ENCODE measurements around the gene EML1.

The EML1 gene

GRCh38 chr14:99968941-99969340 is 175.7 kb downstream of the EML1 start:
- H3K4ac ChIP-seq (ENCODE audit: low read depth, low read length): no peak overlapping the region
- H3K56ac ChIP-seq (ENCODE audit: low read length): no peak overlapping the region
- no peak for DNase-seq
- no peak overlapping the region for H4K8ac ChIP-seq (ENCODE audit: low read depth, low read length)
- H3K9ac ChIP-seq (ENCODE audit: low read length): no peak overlapping the region
- H4K5ac ChIP-seq (ENCODE audit: low read length): no peak overlapping the region
- no peaks in the 10 kb centered on the region for H3K79me2 ChIP-seq (ENCODE audit: control insufficient read depth, insufficient read depth, low read length)
- no peaks in the 10 kb centered on the region for H3K79me1 ChIP-seq (ENCODE audit: low read length)
- H3K36me3 ChIP-seq (ENCODE audit: control insufficient read depth, insufficient read depth, low read length): no peaks in the 10 kb centered on the region
- no peak overlapping the region for H2BK120ac ChIP-seq (ENCODE audit: low read depth, low read length)
- H3K23ac ChIP-seq (ENCODE audit: low read length): no peak overlapping the region
- H2BK15ac ChIP-seq (replicated peaks; ENCODE audit: low read depth): no peak overlapping the region
- no peak overlapping the region for H2AK5ac ChIP-seq (ENCODE audit: low read length)
- WGBS (ENCODE audit: extremely low coverage, insufficient coverage, low lambda C conversion rate): no CpG with 5 or more reads among the region's 5 CpGs
- no peak overlapping the region for H3K4me3 ChIP-seq (ENCODE audit: low read length)
- no peak overlapping the region for H2BK5ac ChIP-seq (ENCODE audit: low read length)
- H3K4me2 ChIP-seq (ENCODE audit: low read length): no peak overlapping the region
- no peaks in the 10 kb centered on the region for H3K4me1 ChIP-seq (ENCODE audit: control insufficient read depth, low read depth, low read length)
- no peaks in the 10 kb centered on the region for H3K27me3 ChIP-seq (ENCODE audit: insufficient read depth, low read length, poor library complexity)
- H3K18ac ChIP-seq (ENCODE audit: low read length): no peak overlapping the region
- H3K27ac ChIP-seq (ENCODE audit: low read depth, low read length): no peak overlapping the region

GRCh38 chr14:99969673-99970322 is 176.6 kb downstream of the EML1 start:
- H4K5ac ChIP-seq (ENCODE audit: low read length): no peak overlapping the region
- H3K4me2 ChIP-seq (ENCODE audit: low read length): no peak overlapping the region
- H2BK15ac ChIP-seq (replicated peaks; ENCODE audit: low read depth): no peak overlapping the region
- no peak overlapping the region for H2BK120ac ChIP-seq (ENCODE audit: low read depth, low read length)
- DNase-seq: no peak
- H4K8ac ChIP-seq (ENCODE audit: low read depth, low read length): no peak overlapping the region
- H3K23ac ChIP-seq (ENCODE audit: low read length): no peak overlapping the region
- no peak overlapping the region for H3K27ac ChIP-seq (ENCODE audit: low read depth, low read length)
- H3K79me2 ChIP-seq (ENCODE audit: control insufficient read depth, insufficient read depth, low read length): peaks cover 4% of the 10 kb centered on the region
- H3K4me3 ChIP-seq (ENCODE audit: low read length): no peak overlapping the region
- H3K18ac ChIP-seq (ENCODE audit: low read length): no peak overlapping the region
- H3K27me3 ChIP-seq (ENCODE audit: insufficient read depth, low read length, poor library complexity): no peaks in the 10 kb centered on the region
- H3K36me3 ChIP-seq (ENCODE audit: control insufficient read depth, insufficient read depth, low read length): no peaks in the 10 kb centered on the region
- H3K4ac ChIP-seq (ENCODE audit: low read depth, low read length): no peak overlapping the region
- H2AK5ac ChIP-seq (ENCODE audit: low read length): no peak overlapping the region
- WGBS (ENCODE audit: extremely low coverage, insufficient coverage, low lambda C conversion rate): no CpG with 5 or more reads among the region's 6 CpGs
- H3K56ac ChIP-seq (ENCODE audit: low read length): no peak overlapping the region
- peaks cover 5% of the 10 kb centered on the region for H3K79me1 ChIP-seq (ENCODE audit: low read length)
- no peaks in the 10 kb centered on the region for H3K4me1 ChIP-seq (ENCODE audit: control insufficient read depth, low read depth, low read length)
- H2BK5ac ChIP-seq (ENCODE audit: low read length): no peak overlapping the region
- H3K9ac ChIP-seq (ENCODE audit: low read length): no peak overlapping the region

GRCh38 chr14:99971087-99971940 is 178.1 kb downstream of the EML1 start:
- H3K4me3 ChIP-seq (ENCODE audit: low read length): peak overlapping the region; percentile 41
- peak overlapping the region; percentile 82 for H3K9ac ChIP-seq (ENCODE audit: low read length)
- H3K23ac ChIP-seq (ENCODE audit: low read length): no peak overlapping the region
- peak overlapping the region; percentile 94 for H4K8ac ChIP-seq (ENCODE audit: low read depth, low read length)
- H2AK5ac ChIP-seq (ENCODE audit: low read length): no peak overlapping the region
- peak overlapping the region; percentile 88 for H3K18ac ChIP-seq (ENCODE audit: low read length)
- no peaks in the 10 kb centered on the region for H3K4me1 ChIP-seq (ENCODE audit: control insufficient read depth, low read depth, low read length)
- H3K27me3 ChIP-seq (ENCODE audit: insufficient read depth, low read length, poor library complexity): no peaks in the 10 kb centered on the region
- H3K36me3 ChIP-seq (ENCODE audit: control insufficient read depth, insufficient read depth, low read length): no peaks in the 10 kb centered on the region
- peaks cover 4% of the 10 kb centered on the region for H3K79me2 ChIP-seq (ENCODE audit: control insufficient read depth, insufficient read depth, low read length)
- H3K56ac ChIP-seq (ENCODE audit: low read length): peak overlapping the region; percentile 93
- H2BK5ac ChIP-seq (ENCODE audit: low read length): no peak overlapping the region
- peak overlapping the region; percentile 31 for H3K4me2 ChIP-seq (ENCODE audit: low read length)
- peak overlapping the region; percentile 83 for H3K4ac ChIP-seq (ENCODE audit: low read depth, low read length)
- no CpG with 5 or more reads among the region's 117 CpGs for WGBS (ENCODE audit: extremely low coverage, insufficient coverage, low lambda C conversion rate)
- H3K27ac ChIP-seq (ENCODE audit: low read depth, low read length): peak overlapping the region; percentile 42
- peak; percentile 94 for DNase-seq
- no peak overlapping the region for H2BK120ac ChIP-seq (ENCODE audit: low read depth, low read length)
- H4K5ac ChIP-seq (ENCODE audit: low read length): no peak overlapping the region
- peaks cover 9% of the 10 kb centered on the region for H3K79me1 ChIP-seq (ENCODE audit: low read length)
- H2BK15ac ChIP-seq (replicated peaks; ENCODE audit: low read depth): no peak overlapping the region

GRCh38 chr14:99971941-99972747 is 178.9 kb downstream of the EML1 start:
- no peak for DNase-seq

GRCh38 chr14:99972748-99973466 is 179.7 kb downstream of the EML1 start:
- peak overlapping the region; percentile 89 for H3K56ac ChIP-seq (ENCODE audit: low read length)
- H2BK5ac ChIP-seq (ENCODE audit: low read length): no peak overlapping the region
- H3K9ac ChIP-seq (ENCODE audit: low read length): peak overlapping the region; percentile 79
- no peaks in the 10 kb centered on the region for H3K4me1 ChIP-seq (ENCODE audit: control insufficient read depth, low read depth, low read length)
- no peak overlapping the region for H3K18ac ChIP-seq (ENCODE audit: low read length)
- H3K4me2 ChIP-seq (ENCODE audit: low read length): peak overlapping the region; percentile 74
- H3K27me3 ChIP-seq (ENCODE audit: insufficient read depth, low read length, poor library complexity): no peaks in the 10 kb centered on the region
- H4K8ac ChIP-seq (ENCODE audit: low read depth, low read length): no peak overlapping the region
- no peaks in the 10 kb centered on the region for H3K36me3 ChIP-seq (ENCODE audit: control insufficient read depth, insufficient read depth, low read length)
- H3K4ac ChIP-seq (ENCODE audit: low read depth, low read length): no peak overlapping the region
- peaks cover 4% of the 10 kb centered on the region for H3K79me2 ChIP-seq (ENCODE audit: control insufficient read depth, insufficient read depth, low read length)
- no peak overlapping the region for H3K23ac ChIP-seq (ENCODE audit: low read length)
- H4K5ac ChIP-seq (ENCODE audit: low read length): no peak overlapping the region
- no peak for DNase-seq
- H3K27ac ChIP-seq (ENCODE audit: low read depth, low read length): no peak overlapping the region
- peak overlapping the region; percentile 67 for H3K4me3 ChIP-seq (ENCODE audit: low read length)
- no CpG with 5 or more reads among the region's 11 CpGs for WGBS (ENCODE audit: extremely low coverage, insufficient coverage, low lambda C conversion rate)
- H2BK15ac ChIP-seq (replicated peaks; ENCODE audit: low read depth): no peak overlapping the region
- no peak overlapping the region for H2BK120ac ChIP-seq (ENCODE audit: low read depth, low read length)
- H3K79me1 ChIP-seq (ENCODE audit: low read length): peaks cover 9% of the 10 kb centered on the region
- no peak overlapping the region for H2AK5ac ChIP-seq (ENCODE audit: low read length)

More at GRCh38 chr14:99971941-99972747, 178.9 kb downstream of the EML1 start:
- no CpG with 5 or more reads among the region's 79 CpGs for WGBS (ENCODE audit: extremely low coverage, insufficient coverage, low lambda C conversion rate)
- peaks cover 4% of the 10 kb centered on the region for H3K79me2 ChIP-seq (ENCODE audit: control insufficient read depth, insufficient read depth, low read length)
- peak overlapping the region; percentile 67 for H3K4me3 ChIP-seq (ENCODE audit: low read length)
- no peak overlapping the region for H2BK5ac ChIP-seq (ENCODE audit: low read length)
- H3K27me3 ChIP-seq (ENCODE audit: insufficient read depth, low read length, poor library complexity): no peaks in the 10 kb centered on the region
- H3K4me1 ChIP-seq (ENCODE audit: control insufficient read depth, low read depth, low read length): no peaks in the 10 kb centered on the region
- peak overlapping the region; percentile 88 for H3K18ac ChIP-seq (ENCODE audit: low read length)
- H3K23ac ChIP-seq (ENCODE audit: low read length): no peak overlapping the region
- H3K27ac ChIP-seq (ENCODE audit: low read depth, low read length): no peak overlapping the region
- H4K5ac ChIP-seq (ENCODE audit: low read length): no peak overlapping the region
- peak overlapping the region; percentile 79 for H3K9ac ChIP-seq (ENCODE audit: low read length)
- H3K56ac ChIP-seq (ENCODE audit: low read length): peak overlapping the region; percentile 89
- peak overlapping the region; percentile 83 for H3K4ac ChIP-seq (ENCODE audit: low read depth, low read length)
- H3K36me3 ChIP-seq (ENCODE audit: control insufficient read depth, insufficient read depth, low read length): no peaks in the 10 kb centered on the region
- no peak overlapping the region for H2AK5ac ChIP-seq (ENCODE audit: low read length)
- no peak overlapping the region for H2BK120ac ChIP-seq (ENCODE audit: low read depth, low read length)
- H3K4me2 ChIP-seq (ENCODE audit: low read length): peak overlapping the region; percentile 74
- no peak overlapping the region for H2BK15ac ChIP-seq (replicated peaks; ENCODE audit: low read depth)
- H3K79me1 ChIP-seq (ENCODE audit: low read length): peaks cover 9% of the 10 kb centered on the region
- H4K8ac ChIP-seq (ENCODE audit: low read depth, low read length): no peak overlapping the region
